GM12878 (cell line): ENCODE measurements around the gene FUT3.

ENCODE experiments used
- BHLHE40 ChIP-seq, 2 experiments: fragments of 450-650 bp in 1 of 2; IDR thresholded peaks; 2 replicates each; pipeline ENCODE4 v1.6.1; 2011 to 2017; ENCODE audit warnings: low read depth in 2 of 2, borderline replicate concordance in 1 of 2, improper control_type of control experiment in 1 of 2, low read length in 1 of 2, mild to moderate bottlenecking in 1 of 2
- CHD4 ChIP-seq: fragments of 200-600 bp; sonication (generic); IDR thresholded peaks from 2 replicates; pipeline ENCODE4 v1.6.1; 2016; ENCODE audit warnings: mild to moderate bottlenecking
- NR2C2 ChIP-seq: IDR thresholded peaks from 2 replicates; pipeline ENCODE4 v1.6.1; 2011; ENCODE audit warnings: borderline replicate concordance, low read depth; ENCODE audit not compliant: control insufficient read depth, insufficient read length
- NRF1 ChIP-seq: conservative IDR thresholded peaks from 2 replicates; pipeline ENCODE4 v1.6.1; 2011; ENCODE audit warnings: mild to moderate bottlenecking, low read depth, low read length, improper control_type of control experiment
- POLR2AphosphoS5 ChIP-seq: IDR thresholded peaks from 2 replicates; pipeline ENCODE4 v1.6.1; 2011; ENCODE audit warnings: mild to moderate bottlenecking, low read length, inconsistent platforms
- ZNF384 ChIP-seq: IDR thresholded peaks from 2 replicates; pipeline ENCODE4 v1.6.1; 2012; ENCODE audit warnings: low read depth, mild to moderate bottlenecking, low read length, improper control_type of control experiment, borderline replicate concordance
- TF ChIP-seq, protein P1 (sequence below): IDR thresholded peaks from 2 replicates; pipeline ENCODE4 v1.6.1; 2011; ENCODE audit warnings: low read depth, mild to moderate bottlenecking, low read length, moderate library complexity, borderline replicate concordance; ENCODE audit errors: extremely low read depth

DNA sequence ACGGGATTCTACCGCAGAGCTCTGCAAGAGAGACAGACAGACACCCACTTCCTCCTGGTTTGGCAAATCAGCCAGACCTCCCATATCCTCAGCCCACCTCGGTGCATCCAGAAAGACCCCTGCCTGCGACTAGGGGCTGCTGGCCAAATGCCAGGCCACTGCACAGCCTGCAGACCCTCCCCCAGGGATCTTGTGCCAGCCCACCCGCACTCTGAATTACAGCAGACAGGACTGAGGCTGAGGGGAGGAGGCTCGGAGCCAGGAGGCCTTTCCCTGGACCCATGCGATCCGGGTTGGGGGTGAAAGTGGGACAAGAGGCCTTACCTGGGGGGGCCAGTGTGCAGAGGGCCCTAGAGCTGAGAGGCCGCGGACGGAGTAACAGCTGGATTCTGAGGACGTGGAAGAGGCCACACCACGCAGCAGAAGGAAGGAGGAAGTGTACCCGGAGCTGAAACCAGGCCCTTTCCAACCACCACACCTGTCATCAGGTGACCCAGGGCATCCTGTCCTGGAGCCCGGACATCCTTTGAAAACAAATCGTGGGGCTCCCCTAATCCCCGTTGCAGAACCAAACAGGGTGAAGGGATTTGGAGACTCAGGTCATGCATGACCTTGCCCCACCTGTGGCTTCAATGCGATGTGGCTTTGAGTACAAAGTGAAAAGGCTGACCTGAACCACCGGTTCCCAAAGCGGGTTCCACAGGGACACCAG is 12.7 kb downstream of the FUT3 start:
- TF ChIP-seq NRF1, result no peak
- TF ChIP-seq, protein P1, sequence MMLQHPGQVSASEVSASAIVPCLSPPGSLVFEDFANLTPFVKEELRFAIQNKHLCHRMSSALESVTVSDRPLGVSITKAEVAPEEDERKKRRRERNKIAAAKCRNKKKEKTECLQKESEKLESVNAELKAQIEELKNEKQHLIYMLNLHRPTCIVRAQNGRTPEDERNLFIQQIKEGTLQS, result no peak
- no peak for TF ChIP-seq ZNF384
- TF ChIP-seq BHLHE40 (IDR thresholded peaks at IDR 0.05; ENCODE audit: borderline replicate concordance in 1 of 2, low read depth in 2 of 2, low read length in 1 of 2), result no peak
- TF ChIP-seq CHD4, result no peak
- no peak for TF ChIP-seq NR2C2
- no peak for TF ChIP-seq POLR2AphosphoS5
